H9 (cell line): Measurements from ENCODE around the gene TRRAP. TPM values are rescaled to one million over a fixed set of nuclear protein-coding genes. Genes with fewer than 3 reads are reported as not detected.

ENCODE experiments used
- DNase-seq: peaks from one replicate; pipeline ENCODE4 v3.0.0-alpha.2; 2017
- H2AFZ ChIP-seq: one replicate; pipeline ENCODE4 v1.6.1; 2013; ENCODE audit warnings: mild to moderate bottlenecking, low read length, control low read depth, moderate library complexity
- H2AK5ac ChIP-seq: 2 replicates; pipeline ENCODE4 v1.6.1; 2013; ENCODE audit warnings: low read length, control low read depth, mixed read lengths; ENCODE audit not compliant: insufficient read length
- H2BK120ac ChIP-seq: one replicate; pipeline ENCODE4 v1.6.1; 2013; ENCODE audit warnings: low read depth, mild to moderate bottlenecking, low read length, control low read depth, inconsistent platforms; ENCODE audit not compliant: poor library complexity, severe bottlenecking
- H2BK12ac ChIP-seq: 2 replicates; pipeline ENCODE4 v1.6.1; 2013; ENCODE audit warnings: low read length, control low read depth, mixed read lengths, low read depth; ENCODE audit not compliant: insufficient read length
- H2BK15ac ChIP-seq: 2 replicates; pipeline ENCODE4 v1.6.1; 2013; ENCODE audit warnings: low read depth, low read length, control low read depth
- H2BK20ac ChIP-seq: one replicate; pipeline ENCODE4 v1.6.1; 2013; ENCODE audit warnings: low read depth, mild to moderate bottlenecking, low read length, control low read depth, inconsistent platforms; ENCODE audit not compliant: poor library complexity, severe bottlenecking
- H2BK5ac ChIP-seq: 2 replicates; pipeline ENCODE4 v1.6.1; 2013; ENCODE audit warnings: low read length, control low read depth, mixed read lengths; ENCODE audit not compliant: insufficient read length
- H3K14ac ChIP-seq: 2 replicates; pipeline ENCODE4 v1.6.1; 2013; ENCODE audit warnings: low read length, control low read depth; ENCODE audit not compliant: insufficient read depth
- H3K18ac ChIP-seq: 2 replicates; pipeline ENCODE4 v1.6.1; 2013; ENCODE audit warnings: low read depth, mild to moderate bottlenecking, mixed read lengths, low read length, control low read depth; ENCODE audit not compliant: insufficient read length
- H3K23ac ChIP-seq: 2 replicates; pipeline ENCODE4 v1.6.1; 2013; ENCODE audit warnings: low read length, control low read depth, mixed read lengths, low read depth; ENCODE audit not compliant: insufficient read length
- H3K23me2 ChIP-seq: 2 replicates; pipeline ENCODE4 v1.6.1; 2013; ENCODE audit warnings: low read depth, mild to moderate bottlenecking, mixed read lengths, low read length, control low read depth; ENCODE audit not compliant: insufficient read length, poor library complexity, severe bottlenecking
- H3K27ac ChIP-seq: 2 replicates; pipeline ENCODE4 v1.5.1; 2013; ENCODE audit warnings: low read length, control low read depth, mixed read lengths, low read depth; ENCODE audit not compliant: insufficient read length
- H3K27me3 ChIP-seq: 2 replicates; pipeline ENCODE4 v1.6.1; 2013; ENCODE audit warnings: low read length, control low read depth, inconsistent platforms; ENCODE audit not compliant: insufficient read depth
- H3K4ac ChIP-seq: 2 replicates; pipeline ENCODE4 v1.6.1; 2013; ENCODE audit warnings: low read depth, mild to moderate bottlenecking, control low read depth, inconsistent platforms, low read length, moderate library complexity
- H3K4me1 ChIP-seq: 2 replicates; pipeline ENCODE4 v1.6.1; 2013; ENCODE audit warnings: low read length, control low read depth, inconsistent platforms; ENCODE audit not compliant: insufficient read depth
- H3K4me2 ChIP-seq: 2 replicates; pipeline ENCODE4 v1.6.1; 2013; ENCODE audit warnings: low read length, control low read depth, mixed read lengths; ENCODE audit not compliant: insufficient read length, insufficient read depth
- H3K56ac ChIP-seq: 2 replicates; pipeline ENCODE4 v1.6.1; 2013; ENCODE audit warnings: low read depth, mild to moderate bottlenecking, mixed read lengths, low read length, control low read depth; ENCODE audit not compliant: insufficient read length
- H3K79me1 ChIP-seq: 2 replicates; pipeline ENCODE4 v1.6.1; 2013; ENCODE audit warnings: low read depth, mild to moderate bottlenecking, moderate library complexity, low read length, control low read depth, inconsistent platforms; ENCODE audit not compliant: insufficient read depth, poor library complexity, severe bottlenecking
- H3K79me2 ChIP-seq: 2 replicates; pipeline ENCODE4 v1.6.1; 2013; ENCODE audit warnings: low read length, control low read depth, inconsistent platforms; ENCODE audit not compliant: insufficient read depth
- H3K9ac ChIP-seq: 2 replicates; pipeline ENCODE4 v1.6.1; 2013; ENCODE audit warnings: low read length, control low read depth, mixed read lengths; ENCODE audit not compliant: insufficient read length; ENCODE audit errors: extremely low read depth
- H3K9me3 ChIP-seq: one replicate; pipeline ENCODE4 v1.6.1; 2013; ENCODE audit warnings: low read depth, low read length, inconsistent platforms; ENCODE audit not compliant: control insufficient read depth
- H3T11ph ChIP-seq: one replicate; pipeline ENCODE4 v1.6.1; 2013; ENCODE audit warnings: mild to moderate bottlenecking, low read length, control low read depth, inconsistent platforms
- H4K20me1 ChIP-seq: one replicate; pipeline ENCODE4 v1.6.1; 2013; ENCODE audit not compliant: control insufficient read depth, insufficient read length, insufficient read depth
- H4K5ac ChIP-seq: 2 replicates; pipeline ENCODE4 v1.6.1; 2013; ENCODE audit warnings: low read depth, mild to moderate bottlenecking, mixed read lengths, low read length, control low read depth; ENCODE audit not compliant: insufficient read length
- H4K8ac ChIP-seq: replicated peaks from 2 replicates; pipeline ENCODE4 v1.6.1; 2013; ENCODE audit warnings: low read length, control low read depth, mixed read lengths, low read depth; ENCODE audit not compliant: insufficient read length
- H4K91ac ChIP-seq: 2 replicates; pipeline ENCODE4 v1.6.1; 2013; ENCODE audit warnings: low read depth, mild to moderate bottlenecking, moderate library complexity, mixed read lengths, low read length, control low read depth; ENCODE audit not compliant: insufficient read length
- H3K27ac Mint-ChIP-seq, 3 experiments: 2 replicates in 2 of 3; 3 replicates in 1 of 3; pipeline ENCODE4 v1.8.0; 2020 to 2021; ENCODE audit warnings: mixed read lengths in 3 of 3, mild to moderate bottlenecking in 1 of 3, moderate library complexity in 1 of 3
- H3K27me3 Mint-ChIP-seq: 2 replicates; pipeline ENCODE4 v1.8.0; 2021; ENCODE audit warnings: low read depth, mild to moderate bottlenecking, moderate library complexity, mixed read lengths
- H3K36me3 Mint-ChIP-seq, 3 experiments: 2 replicates in 2 of 3; 3 replicates in 1 of 3; pipeline ENCODE4 v1.8.0; 2020 to 2021; ENCODE audit warnings: low read depth in 3 of 3, mixed read lengths in 3 of 3; ENCODE audit not compliant: insufficient read depth in 1 of 3
- H3K4me1 Mint-ChIP-seq, 2 experiments: 2 replicates each; pipeline ENCODE4 v1.8.0; 2020; ENCODE audit warnings: mixed read lengths in 2 of 2
- H3K4me3 Mint-ChIP-seq, 2 experiments: 2 replicates in 1 of 2; 3 replicates in 1 of 2; pipeline ENCODE4 v1.8.0; 2020 to 2021; ENCODE audit warnings: mild to moderate bottlenecking in 2 of 2, mixed read lengths in 2 of 2, moderate library complexity in 1 of 2
- H3K9me3 Mint-ChIP-seq, 2 experiments: 2 replicates in 1 of 2; 3 replicates in 1 of 2; pipeline ENCODE4 v1.8.0; 2020; ENCODE audit warnings: mild to moderate bottlenecking in 2 of 2, mixed read lengths in 2 of 2, moderate library complexity in 1 of 2
- WGBS: extraction: QIAGEN DNeasy Blood & Tissue Kit; methylation state at CpG from one replicate; pipeline ENCODE4 v1.1.7; 2013; ENCODE audit warnings: missing lambda C conversion rate, low lambda C conversion rate, mixed read lengths; ENCODE audit not compliant: insufficient read length; ENCODE audit errors: extremely low coverage; 5-methylcytosine and 5-hydroxymethylcytosine counted together
- total RNA-seq: library from RNA; stranded (reverse); gene quantifications from 2 replicates; pipeline ENCODE4 v1.2.1, GENCODE V29; 2021
- TF ChIP-seq, protein P1 (sequence below): fragments of 200-600 bp; sonication (generic); conservative IDR thresholded peaks from 3 replicates; pipeline ENCODE4 v1.8.0; 2021; ENCODE audit warnings: antibody characterized with exemption, mild to moderate bottlenecking

TRRAP gene
- total RNA-seq, 1 experiment from 2014 or later, result 58.6 TPM

DNA sequence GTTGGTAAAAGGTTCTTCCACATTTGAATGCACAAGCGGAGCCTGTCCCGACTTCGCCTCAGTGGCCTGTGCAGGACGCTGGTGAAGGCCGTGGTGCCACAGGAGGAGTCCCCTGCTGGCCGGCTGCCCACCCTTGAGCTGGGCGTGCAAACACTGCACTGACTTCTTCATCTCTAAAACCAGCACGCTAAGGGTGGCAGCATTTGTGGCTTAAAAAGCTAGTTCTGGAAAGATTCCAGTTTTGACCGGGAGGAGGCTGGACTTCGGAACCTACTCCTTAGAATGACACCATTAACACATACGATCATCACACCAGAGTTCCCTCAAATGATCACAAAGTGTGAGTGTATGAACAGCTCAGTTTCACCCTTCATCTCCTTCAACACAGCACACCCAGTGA lies 163.2 kb downstream of the TRRAP start:
- Histone ChIP-seq H3K27ac (no peak overlapping the region), H3K79me1 (no peaks in the 10 kb centered on the region), H2AK5ac (no peak overlapping the region), H3K27me3 (no peaks in the 10 kb centered on the region), H4K20me1 (no peaks in the 10 kb centered on the region), H3K4me1 (no peaks in the 10 kb centered on the region), H2BK12ac (no peak overlapping the region), H3K9me3 (no peaks in the 10 kb centered on the region), H3K23me2 (no peaks in the 10 kb centered on the region), H3K9ac (no peak overlapping the region), H2AFZ (no peak overlapping the region), H3K4ac (no peak overlapping the region), H2BK120ac (no peak overlapping the region), H2BK20ac (no peak overlapping the region), H3K14ac (no peak overlapping the region), H4K91ac (no peak overlapping the region), H2BK5ac (no peak overlapping the region), H3T11ph (no peak overlapping the region), H3K4me2 (no peak overlapping the region), H3K23ac (no peak overlapping the region), H4K5ac (no peak overlapping the region), H3K79me2 (no peaks in the 10 kb centered on the region), H4K8ac (no peak overlapping the region), H2BK15ac (no peak overlapping the region), H3K56ac (no peak overlapping the region), H3K18ac (no peak overlapping the region)
- Mint-ChIP-seq H3K4me3 (no peak overlapping the region), H3K9me3 (no peaks in the 10 kb centered on the region), H3K4me1 (peaks cover 2 to 4% of the 10 kb centered on the region in 2 experiments; a peak in 1 of 4 replicates), H3K27ac (peak overlapping the region in 1 of 3 experiments; percentile 25; a peak in 1 of 7 replicates), H3K36me3 (peaks cover 44 to 90% (median 75%) of the 10 kb centered on the region in 3 experiments), H3K27me3 (no peaks in the 10 kb centered on the region; the same call in 1 of the 2 replicates)
- WGBS, result no CpG with 5 or more reads among the region's 11 CpGs
- DNase-seq, result no peak
- TF ChIP-seq, protein P1, sequence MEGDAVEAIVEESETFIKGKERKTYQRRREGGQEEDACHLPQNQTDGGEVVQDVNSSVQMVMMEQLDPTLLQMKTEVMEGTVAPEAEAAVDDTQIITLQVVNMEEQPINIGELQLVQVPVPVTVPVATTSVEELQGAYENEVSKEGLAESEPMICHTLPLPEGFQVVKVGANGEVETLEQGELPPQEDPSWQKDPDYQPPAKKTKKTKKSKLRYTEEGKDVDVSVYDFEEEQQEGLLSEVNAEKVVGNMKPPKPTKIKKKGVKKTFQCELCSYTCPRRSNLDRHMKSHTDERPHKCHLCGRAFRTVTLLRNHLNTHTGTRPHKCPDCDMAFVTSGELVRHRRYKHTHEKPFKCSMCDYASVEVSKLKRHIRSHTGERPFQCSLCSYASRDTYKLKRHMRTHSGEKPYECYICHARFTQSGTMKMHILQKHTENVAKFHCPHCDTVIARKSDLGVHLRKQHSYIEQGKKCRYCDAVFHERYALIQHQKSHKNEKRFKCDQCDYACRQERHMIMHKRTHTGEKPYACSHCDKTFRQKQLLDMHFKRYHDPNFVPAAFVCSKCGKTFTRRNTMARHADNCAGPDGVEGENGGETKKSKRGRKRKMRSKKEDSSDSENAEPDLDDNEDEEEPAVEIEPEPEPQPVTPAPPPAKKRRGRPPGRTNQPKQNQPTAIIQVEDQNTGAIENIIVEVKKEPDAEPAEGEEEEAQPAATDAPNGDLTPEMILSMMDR, result no peak
